SU-DHL-6 (cell line): ENCODE results near the gene BLM.

Experiments
- H2AFZ ChIP-seq: fragments of 200-600 bp; sonication (generic); 2 replicates; pipeline ENCODE4 v1.6.1; 2014; ENCODE audit warnings: low read depth, mild to moderate bottlenecking, moderate library complexity, mixed read lengths, antibody characterized with exemption, low read length; ENCODE audit not compliant: severe bottlenecking
- H3F3A ChIP-seq: fragments of 200-600 bp; shearing (Covaris generic); 2 replicates; pipeline ENCODE4 v1.6.0; 2016; ENCODE audit warnings: antibody characterized with exemption, mild to moderate bottlenecking; ENCODE audit not compliant: insufficient read depth
- H3K27ac ChIP-seq: fragments of 200-600 bp; sonication (generic); 2 replicates; pipeline ENCODE4 v1.5.1; 2016; ENCODE audit warnings: low read depth, mild to moderate bottlenecking, low read length, moderate library complexity, mixed read lengths
- H3K27me3 ChIP-seq: fragments of 200-600 bp; sonication (generic), shearing (Covaris generic); 2 replicates; pipeline ENCODE4 v1.6.0; 2014; ENCODE audit warnings: mild to moderate bottlenecking, low read length
- H3K36me3 ChIP-seq: fragments of 200-600 bp; sonication (generic); 2 replicates; pipeline ENCODE4 v1.6.1; 2014; ENCODE audit warnings: mild to moderate bottlenecking, low read length, mixed read lengths
- H3K4me2 ChIP-seq: fragments of 300-600, 200-600 bp; shearing (Covaris generic), sonication (generic); 2 replicates; pipeline ENCODE4 v1.6.0; 2014; ENCODE audit warnings: low read length, low read depth, mild to moderate bottlenecking; ENCODE audit not compliant: poor library complexity, severe bottlenecking
- H3K4me3 ChIP-seq: fragments of 200-600 bp; sonication (generic); 2 replicates; pipeline ENCODE4 v1.5.1; 2014; ENCODE audit warnings: antibody characterized with exemption, low read length, mild to moderate bottlenecking, mixed read lengths; ENCODE audit not compliant: insufficient read depth, poor library complexity, severe bottlenecking
- H3K79me2 ChIP-seq: fragments of 200-600 bp; sonication (generic); 2 replicates; pipeline ENCODE4 v1.6.1; 2014; ENCODE audit warnings: mild to moderate bottlenecking, low read length, moderate library complexity; ENCODE audit not compliant: insufficient read depth
- H3K9ac ChIP-seq: fragments of 200-600 bp; sonication (generic); 2 replicates; pipeline ENCODE4 v1.7.0; 2014; ENCODE audit warnings: mild to moderate bottlenecking, low read length
- H3K9me2 ChIP-seq: fragments of 200-600 bp; sonication (generic); replicated peaks from 2 replicates; pipeline ENCODE4 v1.6.1; 2014; ENCODE audit warnings: low read length; ENCODE audit not compliant: insufficient read depth
- H3K9me3 ChIP-seq: fragments of 200-600 bp; sonication (generic); 2 replicates; pipeline ENCODE4 v1.6.1; 2014; ENCODE audit warnings: low read length, mixed read lengths; ENCODE audit not compliant: insufficient read depth
- H4K20me1 ChIP-seq: fragments of 200-600 bp; sonication (generic); 2 replicates; pipeline ENCODE4 v1.6.1; 2014; ENCODE audit warnings: low read depth, mild to moderate bottlenecking, antibody characterized with exemption, low read length, moderate library complexity, mixed read lengths
- CTCF ChIP-seq: fragments of 200-600 bp; sonication (generic); IDR thresholded peaks from one replicate; pipeline ENCODE4 v1.5.1; 2017; ENCODE audit warnings: antibody characterized with exemption, mild to moderate bottlenecking, low read length, moderate library complexity; ENCODE audit not compliant: insufficient read depth, poor library complexity, severe bottlenecking
- EZH2phosphoT487 ChIP-seq: fragments of 200-600 bp; sonication (generic), shearing (Covaris generic); conservative IDR thresholded peaks from 2 replicates; pipeline ENCODE4 v1.6.1; 2018; ENCODE audit warnings: mild to moderate bottlenecking, antibody characterized with exemption, low read length, moderate library complexity, mixed read lengths

Gene BLM

DNA sequence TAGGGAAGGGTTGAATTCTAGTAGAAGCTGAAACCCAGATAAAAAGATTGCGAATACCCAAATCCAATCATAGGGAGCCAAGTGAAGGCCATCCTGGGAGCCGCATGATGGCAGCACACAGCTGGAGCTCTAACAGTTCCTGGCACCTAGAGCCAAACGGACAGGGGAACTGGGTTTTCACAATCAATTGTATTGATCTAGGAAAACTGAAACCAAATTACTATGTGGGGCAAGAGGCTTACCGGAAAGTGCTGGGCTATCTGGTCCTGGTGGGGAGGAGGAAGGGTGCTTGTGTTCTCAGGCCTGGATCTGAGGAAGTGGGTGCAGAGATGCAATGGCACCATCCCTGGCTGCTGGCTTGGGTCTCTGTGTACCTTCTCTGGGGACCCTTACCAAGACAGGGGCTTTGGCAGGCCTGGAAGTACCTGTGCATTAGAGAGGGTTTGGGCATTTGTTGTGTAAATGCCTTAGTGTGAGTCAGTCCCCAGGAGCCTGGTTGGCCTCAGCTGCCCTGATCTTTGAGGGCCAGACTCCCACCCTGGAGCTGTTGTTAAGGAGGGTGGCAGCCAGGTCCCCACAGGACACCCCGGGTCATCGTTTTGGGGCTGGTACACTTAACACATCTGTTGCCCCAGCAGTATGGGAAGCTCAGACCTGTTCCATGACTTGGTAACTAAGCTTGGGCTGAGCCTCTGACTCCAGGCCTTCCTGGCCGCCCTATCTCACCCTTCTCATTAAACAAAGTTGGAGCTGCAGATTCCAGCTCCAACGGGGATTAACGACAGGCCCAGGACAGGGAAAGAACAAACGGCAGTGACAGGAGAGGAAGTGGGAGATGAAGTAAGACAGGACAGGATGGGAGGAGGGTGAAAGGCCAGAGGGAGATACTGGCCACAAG, 142.3 kb downstream of the BLM start:
- no peaks in the 10 kb centered on the region for H3K36me3 ChIP-seq
- H3K9me3 ChIP-seq = no peaks in the 10 kb centered on the region
- no peaks in the 10 kb centered on the region for H3K79me2 ChIP-seq
- no peak overlapping the region for H3K4me3 ChIP-seq
- no peaks in the 10 kb centered on the region for H3K9me2 ChIP-seq
- TF ChIP-seq CTCF = no peak
- TF ChIP-seq EZH2phosphoT487 = no peak
- no peak overlapping the region for H2AFZ ChIP-seq
- H4K20me1 ChIP-seq = no peaks in the 10 kb centered on the region
- H3K27me3 ChIP-seq = no peaks in the 10 kb centered on the region
- H3K4me2 ChIP-seq = no peak overlapping the region
- no peak overlapping the region for H3K9ac ChIP-seq
- no peaks in the 10 kb centered on the region for H3F3A ChIP-seq
- no peak overlapping the region for H3K27ac ChIP-seq

- Histone ChIP-seq H3F3A (no peaks in the 10 kb centered on the region), H3K9me2 (no peaks in the 10 kb centered on the region), H3K4me3 (no peak overlapping the region), H3K27me3 (no peaks in the 10 kb centered on the region), H2AFZ (no peak overlapping the region), H3K27ac (no peak overlapping the region), H3K4me2 (no peak overlapping the region), H3K79me2 (no peaks in the 10 kb centered on the region), H3K36me3 (no peaks in the 10 kb centered on the region), H3K9ac (no peak overlapping the region), H4K20me1 (no peaks in the 10 kb centered on the region), H3K9me3 (no peaks in the 10 kb centered on the region)
- TF ChIP-seq CTCF (no peak), EZH2phosphoT487 (no peak)
Observed at GRCh38 chr15:90860450-90860849, 143.3 kb downstream of the BLM start.

- Histone ChIP-seq H3K36me3 (no peaks in the 10 kb centered on the region), H3K9ac (no peak overlapping the region), H3K9me2 (no peaks in the 10 kb centered on the region), H3K4me3 (no peak overlapping the region), H3K4me2 (no peak overlapping the region), H3K79me2 (no peaks in the 10 kb centered on the region), H3K27me3 (no peaks in the 10 kb centered on the region), H3F3A (no peaks in the 10 kb centered on the region), H4K20me1 (no peaks in the 10 kb centered on the region), H2AFZ (no peak overlapping the region), H3K9me3 (no peaks in the 10 kb centered on the region), H3K27ac (no peak overlapping the region)
- TF ChIP-seq CTCF (no peak), EZH2phosphoT487 (no peak)
Observed at GRCh38 chr15:90860942-90861675, 144.0 kb downstream of the BLM start.
